GM12878 (cell line): ENCODE results near the gene GFI1. TPM values are rescaled to one million over a fixed set of nuclear protein-coding genes. Genes with fewer than 3 reads are reported as not detected.
"Not testable (repeated sequence)": the region's sequence is repeated elsewhere in the genome, so short reads cannot be mapped to it uniquely, and the experiment has no call there.

Experiments
- ATAC-seq: fragments of 200-7000 bp; cut with Tn5 transposase; 3 replicates; pipeline ENCODE4 v1.9.1; 2020; ENCODE audit warnings: mild to moderate bottlenecking, moderate library complexity
- BruUV-seq: library from RNA; stranded (reverse); fragments of 400-500 nt; replicated peaks from 2 replicates; lab custom pipeline; 2021; lab: Mats Ljungman, UMichigan
- CTCF ChIA-PET: fragments of 300-600 bp; sonication (Branson Sonifier 250); formaldehyde crosslinking; extraction: SDS; loops from one replicate; lab custom pipeline; 2021; ENCODE audit warnings: inconsistent platforms; lab: Yijun Ruan, JAX
- POLR2A ChIA-PET: fragments of 350-600 bp; formaldehyde crosslinking; extraction: SDS; loops from one replicate; lab custom pipeline; 2021; ENCODE audit warnings: inconsistent platforms; lab: Charles Lee
- RAD21 ChIA-PET: fragments of 300-600 bp; sonication (Branson Sonifier 250); formaldehyde crosslinking; loops from one replicate; lab custom pipeline; 2023; ENCODE audit warnings: antibody characterized with exemption; ENCODE audit not compliant: unreplicated experiment; lab: Charles Lee
- SMC1A ChIA-PET: fragments of 300-600 bp; sonication (Branson Sonifier 250); formaldehyde crosslinking; loops from one replicate; lab custom pipeline; 2023; ENCODE audit not compliant: unreplicated experiment, uncharacterized antibody; lab: Charles Lee
- DNase-seq: peaks from one replicate; pipeline ENCODE4 v3.0.0-alpha.2; 2011; ENCODE audit warnings: low read depth, low spot score
- FAIRE-seq: peaks from 3 replicates; lab custom pipeline; 2011; peaks lifted over from hg19 to GRCh38; lab: Jason Lieb, UNC
- H2AFZ ChIP-seq: 2 replicates; pipeline ENCODE4 v1.6.0; 2011; ENCODE audit warnings: low read depth, low read length, control low read depth; ENCODE audit not compliant: control insufficient read depth
- H3K27ac ChIP-seq: 2 replicates; pipeline ENCODE4 v1.5.1; 2011; ENCODE audit warnings: control low read depth; ENCODE audit not compliant: control insufficient read depth, insufficient read depth
- H3K27me3 ChIP-seq, 2 experiments: replicated peaks in 1 of 2; 2 replicates each; pipeline versions ENCODE4 v1.6.0 to v1.6.1; 2011; ENCODE audit warnings: low read length in 1 of 2; ENCODE audit not compliant: control insufficient read depth in 2 of 2, insufficient read depth in 2 of 2
- H3K36me3 ChIP-seq, 2 experiments: 2 replicates each; pipeline ENCODE4 v1.5.1; 2011; ENCODE audit warnings: low read length in 1 of 2; ENCODE audit not compliant: control insufficient read depth in 2 of 2, insufficient read depth in 2 of 2
- H3K4me1 ChIP-seq: 2 replicates; pipeline ENCODE4 v1.6.1; 2011; ENCODE audit warnings: mild to moderate bottlenecking, low read length, moderate library complexity, mixed read lengths; ENCODE audit not compliant: control insufficient read depth, insufficient read depth
- H3K4me2 ChIP-seq: 2 replicates; pipeline ENCODE4 v1.6.0; 2011; ENCODE audit warnings: control low read depth; ENCODE audit not compliant: control insufficient read depth, insufficient read depth
- H3K4me3 ChIP-seq: fragments of 200-600 bp; sonication (generic); 2 replicates; pipeline ENCODE4 v1.5.1; 2016
- H3K79me2 ChIP-seq: 2 replicates; pipeline ENCODE4 v1.6.0; 2011; ENCODE audit warnings: low read length; ENCODE audit not compliant: control insufficient read depth, insufficient read depth
- H3K9ac ChIP-seq: 2 replicates; pipeline ENCODE4 v1.8.0; 2011; ENCODE audit warnings: low read length, control low read depth, mixed read lengths; ENCODE audit not compliant: control insufficient read depth, insufficient read depth
- H3K9me3 ChIP-seq: replicated peaks from 3 replicates; pipeline ENCODE4 v1.5.1; 2011; ENCODE audit warnings: mild to moderate bottlenecking, low read length; ENCODE audit not compliant: control insufficient read depth, insufficient read depth
- H4K20me1 ChIP-seq: 2 replicates; pipeline ENCODE4 v1.6.0; 2011; ENCODE audit not compliant: control insufficient read depth, insufficient read depth
- BACH1 ChIP-seq: fragments of 450-650 bp; IDR thresholded peaks from 2 replicates; pipeline ENCODE4 v1.6.1; 2017; ENCODE audit warnings: mild to moderate bottlenecking, borderline replicate concordance
- CREM ChIP-seq: IDR thresholded peaks from 2 replicates; pipeline ENCODE4 v1.6.1; 2014; ENCODE audit warnings: antibody characterized with exemption, low read depth
- GATAD2B ChIP-seq: fragments of 450-650 bp; conservative IDR thresholded peaks from 2 replicates; pipeline ENCODE4 v1.6.1; 2017; ENCODE audit warnings: low read depth, mild to moderate bottlenecking, moderate library complexity
- HSF1 ChIP-seq: fragments of 150-350 bp; IDR thresholded peaks from 2 replicates; pipeline ENCODE4 v1.6.1; 2014; ENCODE audit warnings: mild to moderate bottlenecking, low read depth, low read length
- LARP7 ChIP-seq: fragments of 450-650 bp; IDR thresholded peaks from 2 replicates; pipeline ENCODE4 v1.6.1; 2017; ENCODE audit warnings: mild to moderate bottlenecking
- NR2F1 ChIP-seq: fragments of 450-650 bp; conservative IDR thresholded peaks from 2 replicates; pipeline ENCODE4 v1.6.1; 2017; ENCODE audit warnings: mild to moderate bottlenecking
- POLR2AphosphoS2 ChIP-seq: IDR thresholded peaks from 2 replicates; pipeline ENCODE4 v1.6.1; 2011; ENCODE audit warnings: low read depth, mild to moderate bottlenecking, low read length, improper control_type of control experiment, moderate library complexity
- SMC3 ChIP-seq: IDR thresholded peaks from 2 replicates; pipeline ENCODE4 v1.6.1; 2011; ENCODE audit warnings: low read length, improper control_type of control experiment, borderline replicate concordance
- ZNF207 ChIP-seq: fragments of 450-650 bp; IDR thresholded peaks from 2 replicates; pipeline ENCODE4 v1.6.1; 2014; ENCODE audit warnings: antibody characterized with exemption, mild to moderate bottlenecking, borderline replicate concordance
- WGBS: methylation state at CpG from one replicate; pipeline ENCODE4 v1.1.6; 2016; ENCODE audit warnings: low lambda C conversion rate; ENCODE audit not compliant: insufficient replicate concordance, insufficient coverage; ENCODE audit errors: missing lambda C conversion rate; 5-methylcytosine and 5-hydroxymethylcytosine counted together
- in situ Hi-C: fragments of 300-500 bp; cut with MboI; formaldehyde crosslinking; loops from 9 replicates; pipeline ENCODE4 v1.14.3; 2018; ENCODE audit warnings: mixed read lengths
- intact Hi-C: fragments of 100-400 bp; cut with micrococcal nuclease; formaldehyde crosslinking; loops from one replicate; pipeline ENCODE4 v1.14.2; 2022; ENCODE audit not compliant: unreplicated experiment
- polyA plus RNA-seq, 11 experiments: library from polyadenylated mRNA; depleted of rRNA in 4 of 11; unstranded in 6 of 11; stranded (reverse) in 5 of 11; fragments of >200 nt; fragmentation: Nextera tagmentation in 4 of 11; fragmentation: Illumina TruSeq in 1 of 11; extraction: Ambion mirVana in 4 of 11; extraction: Trizol in 1 of 11; gene quantifications; 1 replicate in 1 of 11; 2 replicates in 10 of 11; pipeline versions ENCODE4 v1.2.1 to v1.2.3, GENCODE V29; 2011 to 2016; ENCODE audit warnings: inconsistent platforms in 2 of 11, missing spikeins in 2 of 11, low read depth in 1 of 11
- total RNA-seq, 4 experiments: library from RNA; depleted of rRNA in 3 of 4; stranded (reverse); fragments of >200 nt in 3 of 4; fragmentation: Illumina TruSeq in 1 of 4; extraction: Trizol in 1 of 4; gene quantifications; 2 replicates each; pipeline versions ENCODE4 v1.2.1 to v1.2.3, GENCODE V29; 2013 to 2021

Gene GFI1
- total and polyA plus RNA-seq, 10 of the 15 experiments (the other 5 are each of a cell fraction or from before 2014, with no cell fraction given): 1.8 to 18.3 (median 7.4) TPM

DNA sequence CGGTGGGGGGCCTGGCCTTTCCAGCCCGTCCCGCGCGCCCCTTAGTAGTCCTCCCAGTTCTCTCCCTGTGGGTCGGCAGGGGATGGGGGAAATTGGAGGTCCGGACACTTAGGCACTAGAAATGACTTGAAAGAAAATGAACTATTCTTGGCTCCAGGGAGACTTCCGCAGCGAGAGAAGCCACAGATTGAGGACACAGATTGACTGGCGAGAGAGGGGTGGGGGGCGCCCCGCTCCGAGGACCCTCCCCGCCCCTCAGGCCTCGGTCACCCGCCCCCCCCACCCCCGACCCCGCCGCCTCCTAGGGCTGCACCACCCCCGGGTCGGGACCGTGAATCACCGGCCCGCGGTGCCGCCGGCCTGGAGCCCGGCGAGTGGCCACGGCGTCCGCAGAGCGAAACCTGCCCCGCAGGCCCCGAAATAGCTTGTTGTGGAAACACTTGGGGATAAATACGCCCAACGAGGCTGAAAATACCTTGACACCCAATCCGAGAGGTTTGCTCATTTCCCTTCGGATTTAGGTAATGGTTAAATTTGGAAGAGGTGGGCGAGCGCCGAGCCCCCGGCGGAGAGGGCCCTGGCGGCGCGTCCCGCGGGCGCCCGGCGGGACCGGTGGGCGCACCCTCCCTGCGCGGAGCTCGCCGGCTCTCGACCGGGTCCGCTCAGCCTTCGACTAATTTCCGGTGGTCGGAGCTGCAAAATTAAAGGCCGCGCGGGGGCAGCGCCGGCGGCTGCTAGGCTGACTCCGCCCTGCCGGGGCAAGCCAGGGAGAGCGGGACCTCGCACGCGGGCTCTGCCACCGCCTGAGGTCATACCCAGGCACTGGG is at the start of gene GFI1 (continued):
- TF ChIP-seq POLR2AphosphoS2 (no peak), LARP7 (peak; percentile 76; the same call in 1 of the 2 replicates), CREM (peak; percentile 49; the same call in 1 of the 2 replicates), NR2F1 (peak; percentile 68; the same call in 1 of the 2 replicates), GATAD2B (peak; percentile 92), BACH1 (peak; percentile 62; the same call in 1 of the 2 replicates), HSF1 (no peak), ZNF207 (peak; percentile 67; the same call in 1 of the 2 replicates), SMC3 (peak; percentile 26; the same call in 1 of the 2 replicates)
- TF ChIP-seq, all 136 proteins: peak for 29

GRCh38 chr1:92532371-92532770 is 45.6 kb upstream of the GFI1 start:
- DNase-seq, H4K20me1 ChIP-seq, H3K4me2 ChIP-seq, H3K27ac ChIP-seq, BruUV-seq, H3K27me3 ChIP-seq, H3K9ac ChIP-seq, H3K4me3 ChIP-seq, H3K79me2 ChIP-seq, intact Hi-C loops, ATAC-seq, H3K36me3 ChIP-seq, RAD21 ChIA-PET, H2AFZ ChIP-seq, FAIRE-seq, POLR2A ChIA-PET, H3K9me3 ChIP-seq, H3K4me1 ChIP-seq, CTCF ChIA-PET, in situ Hi-C loops: not testable (repeated sequence)
- 62% methylated on average over 4 of the region's 4 CpGs for WGBS
- SMC1A ChIA-PET: interaction anchor here (2.6 kb wide), 1 partner anchor 54 kb away, joined by 7 read pairs; no protein-coding TSS in a partner anchor

DNA sequence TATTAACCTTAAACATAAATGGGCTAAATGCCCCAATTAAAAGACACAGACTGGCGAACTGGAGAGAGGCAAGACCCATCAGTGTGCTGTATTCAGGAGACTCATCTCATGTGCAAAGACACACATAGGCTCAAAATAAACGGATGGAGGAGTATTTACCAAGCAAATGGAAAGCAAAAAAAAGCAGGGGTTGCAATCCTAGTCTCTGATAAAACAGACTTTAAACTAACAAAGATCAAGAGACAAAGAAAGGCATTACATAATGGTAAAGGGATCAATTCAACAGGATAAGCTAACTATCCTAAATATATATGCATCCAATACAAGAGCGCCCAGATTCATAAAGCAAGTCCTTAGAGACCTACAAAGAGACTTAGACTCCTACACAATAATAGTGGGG is 45.2 kb upstream of the GFI1 start:
- POLR2A ChIA-PET: not testable (repeated sequence)

More for the DNA sequence above, 45.2 kb upstream of the GFI1 start:
- FAIRE-seq, H3K4me3 ChIP-seq, H3K4me2 ChIP-seq, H3K4me1 ChIP-seq, H3K79me2 ChIP-seq, ATAC-seq, BruUV-seq, H3K9ac ChIP-seq, H2AFZ ChIP-seq, H4K20me1 ChIP-seq, RAD21 ChIA-PET, intact Hi-C loops, DNase-seq, H3K27ac ChIP-seq, in situ Hi-C loops, H3K27me3 ChIP-seq, H3K9me3 ChIP-seq, H3K36me3 ChIP-seq: not testable (repeated sequence)
- 79% methylated on average over 3 of the region's 3 CpGs for WGBS
- CTCF ChIA-PET: interaction anchor here (0.6 kb wide), 1 partner anchor 1419 kb away, joined by 3 read pairs; no protein-coding TSS in a partner anchor
- SMC1A ChIA-PET: interaction anchor here (1.0 to 1.4 kb wide), 3 partner anchors 21 to 32 kb away, joined by 3 to 5 read pairs (median 3); no protein-coding TSS in a partner anchor
